Esophagus squamous epithelium (tissue), 5 donors: ENCODE data around the gene SAA1. TPM values are rescaled to one million over a fixed set of nuclear protein-coding genes. Genes with fewer than 3 reads are reported as not detected.
"Not testable (repeated sequence)": the region's sequence is repeated elsewhere in the genome, so short reads cannot be mapped to it uniquely, and the experiment has no call there.

ENCODE experiments used
- DNase-seq: peaks from one replicate; lab custom pipeline; 2025; lab: John Stamatoyannopoulos, UW
- H3K27ac ChIP-seq, 4 donors: fragments of 200-600 bp; sonication (generic); one replicate each; pipeline ENCODE4 v1.5.1; 2016 to 2019; ENCODE audit warnings: mild to moderate bottlenecking in 1 of 4
- H3K27me3 ChIP-seq, 4 donors: fragments of 200-600 bp; sonication (generic); 1 replicate in 3 of 4; 2 replicates in 1 of 4; pipeline versions ENCODE4 v1.5.1 to v1.6.0; 2017 to 2021; ENCODE audit warnings: antibody characterized with exemption in 1 of 4
- H3K36me3 ChIP-seq, 3 donors: fragments of 200-600 bp; sonication (generic); one replicate each; pipeline ENCODE4 v1.5.1; 2016 to 2019
- H3K4me1 ChIP-seq, 3 donors: fragments of 200-600 bp; sonication (generic); one replicate each; pipeline ENCODE4 v1.5.1; 2017 to 2019
- H3K4me3 ChIP-seq, 4 donors: fragments of 200-600 bp; sonication (generic); 1 replicate in 3 of 4; 2 replicates in 1 of 4; pipeline ENCODE4 v1.5.1; 2016 to 2019; ENCODE audit warnings: mild to moderate bottlenecking in 2 of 4, moderate library complexity in 1 of 4
- H3K9me3 ChIP-seq, 3 donors: fragments of 200-600 bp; sonication (generic); one replicate each; pipeline ENCODE4 v1.5.1; 2016 to 2019
- POLR2A ChIP-seq, 4 donors: fragments of 450-650 bp; IDR thresholded peaks; one replicate each; pipeline ENCODE4 v1.6.1; 2017; ENCODE audit warnings: antibody characterized with exemption in 4 of 4, mild to moderate bottlenecking in 4 of 4, moderate library complexity in 3 of 4
- WGBS, 2 donors: methylation state at CpG; one replicate each; pipeline ENCODE4 v1.1.5; 2018; 5-methylcytosine and 5-hydroxymethylcytosine counted together
- intact Hi-C: fragments of 100-400 bp; cut with DNase I; formaldehyde crosslinking; loops from one replicate; pipeline ENCODE4 v1.15.0; 2022
- total RNA-seq, 4 donors: library from RNA; depleted of rRNA; stranded (reverse); fragments of >200 nt; gene quantifications; one replicate each; pipeline ENCODE4 v1.1.0, GENCODE V29; 2016
- TF ChIP-seq, protein P1 (sequence below), 6 experiments: fragments of 450-650 bp in 4 of 6; fragments of 200-600 bp in 2 of 6; sonication (generic) in 2 of 6; IDR thresholded peaks; one replicate each; pipeline ENCODE4 v1.5.1; 2016 to 2019; ENCODE audit warnings: antibody characterized with exemption in 6 of 6, mild to moderate bottlenecking in 4 of 6, moderate library complexity in 4 of 6
- donor health status: DM: yes; HTN: yes; CAD: no.

Gene SAA1
- total RNA-seq, 4 donors from 2014 or later: 2.3 to 207 (median 22.6) TPM

DNA sequence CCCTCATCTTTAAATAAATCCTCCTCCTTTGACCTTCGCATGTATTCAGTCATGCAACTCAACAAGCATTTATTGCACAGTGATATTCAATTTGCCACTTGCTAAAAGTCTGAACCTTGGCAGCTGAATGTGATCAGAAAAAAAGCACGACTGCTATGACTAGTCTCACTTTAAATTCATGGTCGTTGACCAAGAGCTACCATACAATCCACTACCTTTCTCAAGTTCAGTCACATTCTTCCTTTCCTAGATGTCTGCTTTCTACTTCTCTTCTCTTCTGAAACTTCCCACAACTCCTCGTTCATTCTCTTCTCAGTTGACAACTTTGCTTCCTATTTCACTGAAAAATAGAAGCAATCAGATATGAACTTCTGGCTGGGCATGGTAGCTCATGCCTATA is 2.0 kb upstream of the SAA1 start:
- H3K27me3 ChIP-seq: no peaks in the 10 kb centered on the region
- 68 to 75% methylated on average over 4 of the region's 4 CpGs for WGBS, 2 donors
- no peak overlapping the region for H3K4me3 ChIP-seq
- H3K27ac ChIP-seq: no peak overlapping the region
- no peak for DNase-seq
- H3K4me1 ChIP-seq: peaks cover 0 to 4% (median 0%) of the 10 kb centered on the region in 3 donors
- no peaks in the 10 kb centered on the region for H3K9me3 ChIP-seq
- intact Hi-C loops: no loop called here
- TF ChIP-seq, protein P1, sequence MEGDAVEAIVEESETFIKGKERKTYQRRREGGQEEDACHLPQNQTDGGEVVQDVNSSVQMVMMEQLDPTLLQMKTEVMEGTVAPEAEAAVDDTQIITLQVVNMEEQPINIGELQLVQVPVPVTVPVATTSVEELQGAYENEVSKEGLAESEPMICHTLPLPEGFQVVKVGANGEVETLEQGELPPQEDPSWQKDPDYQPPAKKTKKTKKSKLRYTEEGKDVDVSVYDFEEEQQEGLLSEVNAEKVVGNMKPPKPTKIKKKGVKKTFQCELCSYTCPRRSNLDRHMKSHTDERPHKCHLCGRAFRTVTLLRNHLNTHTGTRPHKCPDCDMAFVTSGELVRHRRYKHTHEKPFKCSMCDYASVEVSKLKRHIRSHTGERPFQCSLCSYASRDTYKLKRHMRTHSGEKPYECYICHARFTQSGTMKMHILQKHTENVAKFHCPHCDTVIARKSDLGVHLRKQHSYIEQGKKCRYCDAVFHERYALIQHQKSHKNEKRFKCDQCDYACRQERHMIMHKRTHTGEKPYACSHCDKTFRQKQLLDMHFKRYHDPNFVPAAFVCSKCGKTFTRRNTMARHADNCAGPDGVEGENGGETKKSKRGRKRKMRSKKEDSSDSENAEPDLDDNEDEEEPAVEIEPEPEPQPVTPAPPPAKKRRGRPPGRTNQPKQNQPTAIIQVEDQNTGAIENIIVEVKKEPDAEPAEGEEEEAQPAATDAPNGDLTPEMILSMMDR (IDR thresholded peaks at IDR 0.05): no peak
- TF ChIP-seq POLR2A (IDR thresholded peaks at IDR 0.05): no peak
- H3K36me3 ChIP-seq: no peaks in the 10 kb centered on the region

DNA sequence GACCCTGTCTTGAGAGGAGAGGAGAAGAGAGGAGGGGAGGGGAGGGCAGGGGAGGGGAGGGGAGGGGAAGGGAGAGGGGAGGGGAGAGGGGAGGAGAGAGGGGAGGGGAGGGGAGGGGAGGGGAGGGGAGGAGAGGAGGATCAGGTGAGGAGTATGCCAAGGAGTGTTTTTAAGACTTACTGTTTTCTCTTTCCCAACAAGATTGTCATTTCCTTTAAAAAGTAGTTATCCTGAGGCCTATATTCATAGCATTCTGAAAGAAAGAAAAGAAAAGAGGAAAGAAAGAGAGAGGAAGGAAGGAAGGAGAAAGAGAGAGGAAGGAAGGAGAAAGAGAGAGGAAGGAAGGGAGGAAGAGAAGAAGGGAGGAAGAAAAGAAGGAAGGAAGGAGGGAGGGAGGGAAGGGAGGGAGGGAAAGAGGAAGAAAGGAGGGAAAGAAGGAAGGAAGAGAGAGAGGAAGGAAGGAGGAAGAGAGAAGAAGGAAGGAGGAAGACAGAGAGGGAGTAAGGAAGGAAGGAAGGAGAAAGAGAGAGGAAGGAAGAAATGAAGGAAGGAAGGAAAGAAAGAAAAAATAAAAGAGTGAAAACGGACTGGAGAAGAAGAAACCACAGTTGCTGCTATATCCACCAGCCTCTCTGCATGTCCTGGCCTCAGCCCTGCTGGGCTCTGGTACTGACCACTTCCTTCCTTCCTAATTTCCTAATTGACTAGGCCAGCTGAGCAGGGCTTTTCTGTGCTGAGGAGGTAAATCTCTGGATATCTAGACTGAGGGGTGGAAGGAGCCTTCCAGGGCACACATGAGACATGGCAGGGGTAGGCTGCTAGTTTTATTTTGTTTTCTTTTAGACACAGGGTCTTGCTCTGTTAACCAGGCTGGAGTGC is 1.1 kb upstream of the SAA1 start:
- intact Hi-C loops: no loop called here
- no peak for TF ChIP-seq POLR2A (IDR thresholded peaks at IDR 0.05)
- Histone ChIP-seq H3K4me3 (no peak overlapping the region), H3K4me1 (peaks cover 0 to 4% (median 0%) of the 10 kb centered on the region in 3 donors), H3K9me3 (no peaks in the 10 kb centered on the region), H3K36me3 (no peaks in the 10 kb centered on the region), H3K27ac (no peak overlapping the region), H3K27me3 (no peaks in the 10 kb centered on the region)
- 58 to 71% methylated on average over 1 of the region's 1 CpG for WGBS, 2 donors
- DNase-seq: no peak

GRCh38 chr11:18267335-18268133 is 1.5 kb downstream of the SAA1 start:
- H3K4me1 ChIP-seq, H3K9me3 ChIP-seq, H3K36me3 ChIP-seq, intact Hi-C loops, H3K27me3 ChIP-seq, DNase-seq: not testable (repeated sequence)
- 58% methylated on average over 7 of the region's 10 CpGs; no CpG with 5 or more reads in 1 of the 2 donors for WGBS, 2 donors
- H3K4me3 ChIP-seq: peak overlapping the region in 1 of 4 donors; percentile 9
- peak overlapping the region in 1 of 4 donors; percentile 21 for H3K27ac ChIP-seq

- H3K27me3 ChIP-seq, H3K36me3 ChIP-seq, intact Hi-C loops, H3K9me3 ChIP-seq, H3K4me1 ChIP-seq, H3K27ac ChIP-seq, H3K4me3 ChIP-seq, DNase-seq: not testable (repeated sequence)
- 40% methylated on average over 2 of the region's 5 CpGs; no CpG with 5 or more reads in 1 of the 2 donors for WGBS, 2 donors
Observed at GRCh38 chr11:18269252-18269651, 3.2 kb downstream of the SAA1 start.

- Histone ChIP-seq H3K9me3 (no peaks in the 10 kb centered on the region), H3K27me3 (no peaks in the 10 kb centered on the region), H3K36me3 (peaks cover 0 to under 1% (median 0%) of the 10 kb centered on the region in 3 donors), H3K4me3 (no peak overlapping the region), H3K27ac (no peak overlapping the region), H3K4me1 (peaks cover 0 to 4% (median 0%) of the 10 kb centered on the region in 3 donors)
- WGBS, 2 donors: 74 to 89% methylated on average over 4 of the region's 4 CpGs
- intact Hi-C loops: no loop called here
- no peak for DNase-seq
- no peak for TF ChIP-seq POLR2A (IDR thresholded peaks at IDR 0.05)
- TF ChIP-seq, protein P1 (IDR thresholded peaks at IDR 0.05): no peak
Observed at GRCh38 chr11:18270102-18270501, 4.0 kb downstream of the SAA1 start.

- Histone ChIP-seq H3K27ac (no peak overlapping the region), H3K4me1 (no peaks in the 10 kb centered on the region), H3K4me3 (no peak overlapping the region), H3K27me3 (no peaks in the 10 kb centered on the region), H3K9me3 (no peaks in the 10 kb centered on the region), H3K36me3 (peaks cover 0 to 9% (median 0%) of the 10 kb centered on the region in 3 donors)
- DNase-seq: no peak
- 65 to 91% methylated on average over 4 of the region's 4 CpGs for WGBS, 2 donors
- intact Hi-C loops: no loop called here
- no peak for TF ChIP-seq POLR2A (IDR thresholded peaks at IDR 0.05)
- TF ChIP-seq, protein P1 (IDR thresholded peaks at IDR 0.05): no peak
Observed at GRCh38 chr11:18271206-18271605, 5.1 kb downstream of the SAA1 start.
